Measurements from ENCODE around the gene WNK2.

Gene WNK2

GRCh38 chr9:93164085-93164484 is 19.9 kb upstream of the WNK2 start:
- no peak for DNase-seq

GRCh38 chr9:93166699-93167098 is 17.2 kb upstream of the WNK2 start:
- DNase-seq, result no peak

GRCh38 chr9:93167185-93167584 is 16.8 kb upstream of the WNK2 start:
- no peak for DNase-seq

GRCh38 chr9:93167838-93168237 is 16.1 kb upstream of the WNK2 start:
- no peak for DNase-seq

GRCh38 chr9:93168581-93168980 is 15.4 kb upstream of the WNK2 start:
- DNase-seq, result no peak

GRCh38 chr9:93169444-93169843 is 14.5 kb upstream of the WNK2 start:
- DNase-seq, result no peak

GRCh38 chr9:93170571-93170970 is 13.4 kb upstream of the WNK2 start:
- no peak for DNase-seq

GRCh38 chr9:93171261-93171990 is 12.5 kb upstream of the WNK2 start:
- no peak for DNase-seq

- no peak for DNase-seq
These were observed 11.1 kb upstream of the WNK2 start for GRCh38 chr9:93172666-93173364.

GRCh38 chr9:93173365-93174051 is 10.4 kb upstream of the WNK2 start:
- no peak for DNase-seq

- DNase-seq, result no peak
These were observed 9.0 kb upstream of the WNK2 start for GRCh38 chr9:93174976-93175375.

GRCh38 chr9:93177676-93178075 is 6.3 kb upstream of the WNK2 start:
- no peak for DNase-seq

- no peak for DNase-seq
These were observed 4.8 kb upstream of the WNK2 start for GRCh38 chr9:93178851-93179786.

- DNase-seq, result no peak
These were observed 3.0 kb upstream of the WNK2 start for GRCh38 chr9:93180938-93181337.

- DNase-seq, result no peak
These were observed 2.1 kb upstream of the WNK2 start for GRCh38 chr9:93181672-93182435.

GRCh38 chr9:93182572-93182971 is 1.4 kb upstream of the WNK2 start:
- DNase-seq, result no peak

GRCh38 chr9:93183131-93183662 is 742 bp upstream of the WNK2 start:
- DNase-seq, result no peak

GRCh38 chr9:93184432-93185265 is 710 bp downstream of the WNK2 start:
- no peak for DNase-seq

GRCh38 chr9:93185266-93186214 is 1.6 kb downstream of the WNK2 start:
- no peak for DNase-seq
